ENCODE measurements around the gene MPPED1. TPM values are rescaled to one million over a fixed set of nuclear protein-coding genes. Genes with fewer than 3 reads are reported as not detected.

Gene MPPED1
- total RNA-seq, 1 experiment from 2014 or later = not detected

DNA sequence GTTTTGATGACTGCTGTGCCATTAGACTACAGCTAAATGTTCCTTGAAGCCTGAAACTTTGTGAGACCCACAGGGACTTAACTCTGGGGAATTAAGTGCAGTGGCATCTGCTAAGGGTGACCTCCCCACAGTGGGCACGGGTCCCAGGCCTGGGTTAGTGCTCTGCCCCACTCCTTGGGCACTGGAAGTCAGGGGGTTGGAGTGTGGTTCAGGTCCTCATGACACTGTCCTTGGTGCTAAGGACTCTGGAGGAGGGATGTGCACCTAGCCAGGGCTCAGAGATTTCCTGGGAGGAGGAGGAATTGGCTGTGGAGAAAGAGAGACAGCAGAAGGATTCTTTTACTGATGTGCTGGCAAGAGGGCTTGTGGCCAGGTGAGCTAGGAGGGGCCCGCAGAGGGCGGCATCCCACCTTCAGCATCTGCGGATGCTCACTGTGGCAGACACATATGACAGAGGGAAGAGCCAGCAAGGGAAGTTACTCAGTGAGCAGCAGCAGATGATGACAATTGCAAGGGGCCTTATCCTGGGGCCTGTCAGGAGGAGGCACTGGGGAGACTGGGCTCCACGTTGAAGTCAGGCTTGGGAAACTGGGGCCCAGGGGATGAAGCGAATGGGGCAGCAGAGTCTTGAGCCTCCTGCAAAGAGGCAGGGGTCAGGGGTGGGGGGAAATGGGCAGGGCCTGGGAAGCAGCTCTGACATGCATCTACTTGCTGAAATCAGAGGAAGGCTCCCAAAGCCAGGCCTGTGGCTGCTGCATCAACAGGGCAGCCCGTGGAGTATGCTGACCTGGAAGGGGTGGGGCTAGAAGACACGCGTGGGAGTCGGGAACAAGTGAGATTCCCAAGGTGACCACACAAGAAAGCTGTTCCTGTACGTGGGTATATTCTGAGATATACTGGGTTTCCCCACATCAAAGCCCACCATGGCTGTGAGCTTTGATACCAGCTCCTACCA, 144.0 kb downstream of the MPPED1 start:
- H3K36me3 ChIP-seq (ENCODE audit: insufficient read depth, low read length, poor library complexity, severe bottlenecking) = no peaks in the 10 kb centered on the region
- no peak for TF ChIP-seq EZH2 (IDR thresholded peaks at IDR 0.05; ENCODE audit: borderline replicate concordance, low read depth, low read length, poor library complexity, severe bottlenecking)
- TF ChIP-seq, protein P1, sequence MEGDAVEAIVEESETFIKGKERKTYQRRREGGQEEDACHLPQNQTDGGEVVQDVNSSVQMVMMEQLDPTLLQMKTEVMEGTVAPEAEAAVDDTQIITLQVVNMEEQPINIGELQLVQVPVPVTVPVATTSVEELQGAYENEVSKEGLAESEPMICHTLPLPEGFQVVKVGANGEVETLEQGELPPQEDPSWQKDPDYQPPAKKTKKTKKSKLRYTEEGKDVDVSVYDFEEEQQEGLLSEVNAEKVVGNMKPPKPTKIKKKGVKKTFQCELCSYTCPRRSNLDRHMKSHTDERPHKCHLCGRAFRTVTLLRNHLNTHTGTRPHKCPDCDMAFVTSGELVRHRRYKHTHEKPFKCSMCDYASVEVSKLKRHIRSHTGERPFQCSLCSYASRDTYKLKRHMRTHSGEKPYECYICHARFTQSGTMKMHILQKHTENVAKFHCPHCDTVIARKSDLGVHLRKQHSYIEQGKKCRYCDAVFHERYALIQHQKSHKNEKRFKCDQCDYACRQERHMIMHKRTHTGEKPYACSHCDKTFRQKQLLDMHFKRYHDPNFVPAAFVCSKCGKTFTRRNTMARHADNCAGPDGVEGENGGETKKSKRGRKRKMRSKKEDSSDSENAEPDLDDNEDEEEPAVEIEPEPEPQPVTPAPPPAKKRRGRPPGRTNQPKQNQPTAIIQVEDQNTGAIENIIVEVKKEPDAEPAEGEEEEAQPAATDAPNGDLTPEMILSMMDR (conservative IDR thresholded peaks at IDR 0.05; ENCODE audit: low read depth, low read length) = no peak
- intact Hi-C loops (cut with micrococcal nuclease; ENCODE audit: unreplicated experiment) = no loop called here
- H3K4me1 ChIP-seq (ENCODE audit: insufficient read depth, low read length, poor library complexity, severe bottlenecking) = no peaks in the 10 kb centered on the region
- H3K27ac ChIP-seq (ENCODE audit: low read depth, low read length, poor library complexity, severe bottlenecking) = no peak overlapping the region
- no TSS peak for BruUV-seq (replicated peaks)
- H3K27me3 ChIP-seq (replicated peaks; ENCODE audit: insufficient read depth, low read depth, low read length, poor library complexity) = no peaks in the 10 kb centered on the region
- no peak overlapping the region for H3K4me3 ChIP-seq (ENCODE audit: low read depth, low read length, poor library complexity, severe bottlenecking)
- no peak for DNase-seq (ENCODE audit: low spot score)
- ChIA-PET POLR2A (ENCODE audit: low non-redundant PET) (no interaction called here), CTCF (no interaction called here)
- H3K9me3 ChIP-seq (ENCODE audit: low read depth, low read length, poor library complexity, severe bottlenecking) = peaks cover 2% of the 10 kb centered on the region

Other genes starting within 250 kb of the MPPED1 start
- gene TTLL12, start 224.9 kb upstream of the MPPED1 start, total RNA-seq (2021) = 117 and 138 TPM in 2 replicates
- gene SCUBE1, start 68.6 kb upstream of the MPPED1 start, total RNA-seq (2021) = 0.24 and 0.42 TPM in 2 replicates

All from A673 (cell line).